Osteoblast (primary cell): ENCODE results near the gene GALP. TPM values are rescaled to one million over a fixed set of nuclear protein-coding genes. Genes with fewer than 3 reads are reported as not detected.

Experiments
- DNase-seq: peaks from one replicate; pipeline ENCODE4 v3.0.0; 2011; ENCODE audit warnings: low spot score, mixed read lengths; ENCODE audit not compliant: insufficient read length; ENCODE audit errors: missing footprints
- H2AFZ ChIP-seq: 2 replicates; pipeline ENCODE4 v1.6.0; 2011; ENCODE audit warnings: mild to moderate bottlenecking, low read length
- H3K27ac ChIP-seq: 2 replicates; pipeline ENCODE4 v1.5.1; 2011; ENCODE audit warnings: mild to moderate bottlenecking, low read depth, low read length, moderate library complexity
- H3K27me3 ChIP-seq: 2 replicates; pipeline ENCODE4 v1.6.0; 2012; ENCODE audit warnings: mild to moderate bottlenecking, control low read depth, inconsistent platforms, low read length, moderate library complexity; ENCODE audit not compliant: insufficient read depth
- H3K36me3 ChIP-seq: 2 replicates; pipeline ENCODE4 v1.5.1; 2011; ENCODE audit warnings: mild to moderate bottlenecking, low read length, control low read depth, moderate library complexity; ENCODE audit not compliant: insufficient read depth
- H3K4me1 ChIP-seq: 2 replicates; pipeline ENCODE4 v1.5.1; 2011; ENCODE audit warnings: mild to moderate bottlenecking, low read length, control low read depth, moderate library complexity; ENCODE audit not compliant: insufficient read depth
- H3K4me2 ChIP-seq: 2 replicates; pipeline ENCODE4 v1.6.0; 2011; ENCODE audit warnings: mild to moderate bottlenecking, low read length; ENCODE audit not compliant: insufficient read depth
- H3K4me3 ChIP-seq: fragments of 200-600 bp; sonication (generic); 3 replicates; pipeline ENCODE4 v1.5.1; 2012; ENCODE audit warnings: mild to moderate bottlenecking, low read length, inconsistent platforms; ENCODE audit not compliant: insufficient read depth
- H3K79me2 ChIP-seq: 2 replicates; pipeline ENCODE4 v1.6.0; 2012; ENCODE audit warnings: mild to moderate bottlenecking, low read length, control low read depth, inconsistent platforms; ENCODE audit not compliant: insufficient read depth
- H3K9me3 ChIP-seq: 2 replicates; pipeline ENCODE4 v1.5.1; 2011; ENCODE audit warnings: low read depth, low read length, control low read depth
- H4K20me1 ChIP-seq: 2 replicates; pipeline ENCODE4 v1.6.0; 2012; ENCODE audit warnings: mild to moderate bottlenecking, low read length, control low read depth; ENCODE audit not compliant: insufficient read depth
- total RNA-seq: library from RNA; depleted of rRNA; stranded (reverse); fragments of >200 nt; gene quantifications from 2 replicates; pipeline ENCODE4 v1.2.3, GENCODE V29; 2012
- TF ChIP-seq, protein P1 (sequence below): IDR thresholded peaks from 2 replicates; pipeline ENCODE4 v1.5.1; 2011; ENCODE audit warnings: mild to moderate bottlenecking, low read depth, low read length, moderate library complexity; ENCODE audit errors: extremely low read depth

GALP gene
- total RNA-seq, 1 donor, result not detected

- Histone ChIP-seq H4K20me1 (peaks cover 4% of the 10 kb centered on the region), H3K27ac (no peak overlapping the region), H3K9me3 (no peaks in the 10 kb centered on the region), H2AFZ (no peak overlapping the region), H3K4me1 (no peaks in the 10 kb centered on the region), H3K36me3 (peaks cover 20% of the 10 kb centered on the region), H3K4me3 (no peak overlapping the region), H3K27me3 (no peaks in the 10 kb centered on the region), H3K4me2 (no peak overlapping the region), H3K79me2 (no peaks in the 10 kb centered on the region)
- TF ChIP-seq, protein P1, sequence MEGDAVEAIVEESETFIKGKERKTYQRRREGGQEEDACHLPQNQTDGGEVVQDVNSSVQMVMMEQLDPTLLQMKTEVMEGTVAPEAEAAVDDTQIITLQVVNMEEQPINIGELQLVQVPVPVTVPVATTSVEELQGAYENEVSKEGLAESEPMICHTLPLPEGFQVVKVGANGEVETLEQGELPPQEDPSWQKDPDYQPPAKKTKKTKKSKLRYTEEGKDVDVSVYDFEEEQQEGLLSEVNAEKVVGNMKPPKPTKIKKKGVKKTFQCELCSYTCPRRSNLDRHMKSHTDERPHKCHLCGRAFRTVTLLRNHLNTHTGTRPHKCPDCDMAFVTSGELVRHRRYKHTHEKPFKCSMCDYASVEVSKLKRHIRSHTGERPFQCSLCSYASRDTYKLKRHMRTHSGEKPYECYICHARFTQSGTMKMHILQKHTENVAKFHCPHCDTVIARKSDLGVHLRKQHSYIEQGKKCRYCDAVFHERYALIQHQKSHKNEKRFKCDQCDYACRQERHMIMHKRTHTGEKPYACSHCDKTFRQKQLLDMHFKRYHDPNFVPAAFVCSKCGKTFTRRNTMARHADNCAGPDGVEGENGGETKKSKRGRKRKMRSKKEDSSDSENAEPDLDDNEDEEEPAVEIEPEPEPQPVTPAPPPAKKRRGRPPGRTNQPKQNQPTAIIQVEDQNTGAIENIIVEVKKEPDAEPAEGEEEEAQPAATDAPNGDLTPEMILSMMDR, result no peak
- DNase-seq, result no peak
Observed at GRCh38 chr19:56158170-56158757, 17.5 kb upstream of the GALP start.

DNA sequence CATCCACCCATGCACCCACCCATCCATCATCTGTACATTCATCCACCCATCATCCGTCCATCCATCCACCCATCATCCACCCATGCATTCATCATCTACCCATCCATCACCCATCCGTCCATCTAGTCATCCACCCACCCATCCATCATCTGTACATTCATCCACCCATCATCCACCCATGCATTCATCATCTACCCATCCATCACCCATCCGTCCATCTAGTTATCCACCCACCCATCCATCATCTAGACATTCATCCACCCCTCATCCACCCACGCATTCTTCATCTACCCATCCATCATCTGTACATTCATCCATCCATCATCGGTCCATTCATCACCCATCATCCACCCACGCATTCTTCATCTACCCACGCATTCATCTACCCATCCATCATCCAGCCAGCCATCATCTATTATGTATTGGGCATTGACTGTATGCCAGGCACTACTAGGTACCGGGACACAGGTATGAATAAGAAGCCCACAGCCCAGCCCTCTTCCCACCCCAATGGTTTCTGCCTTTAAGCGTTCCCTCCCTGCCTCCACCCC is 16.7 kb upstream of the GALP start:
- H3K4me1 ChIP-seq, result no peaks in the 10 kb centered on the region
- peaks cover 20% of the 10 kb centered on the region for H3K36me3 ChIP-seq
- no peaks in the 10 kb centered on the region for H4K20me1 ChIP-seq
- no peaks in the 10 kb centered on the region for H3K9me3 ChIP-seq
- no peaks in the 10 kb centered on the region for H3K27me3 ChIP-seq
- no peaks in the 10 kb centered on the region for H3K79me2 ChIP-seq
- H3K4me3 ChIP-seq, result no peak overlapping the region
- TF ChIP-seq, protein P1, result no peak
- no peak overlapping the region for H3K27ac ChIP-seq
- DNase-seq, result peak; percentile 83
- no peak overlapping the region for H3K4me2 ChIP-seq
- no peak overlapping the region for H2AFZ ChIP-seq

DNA sequence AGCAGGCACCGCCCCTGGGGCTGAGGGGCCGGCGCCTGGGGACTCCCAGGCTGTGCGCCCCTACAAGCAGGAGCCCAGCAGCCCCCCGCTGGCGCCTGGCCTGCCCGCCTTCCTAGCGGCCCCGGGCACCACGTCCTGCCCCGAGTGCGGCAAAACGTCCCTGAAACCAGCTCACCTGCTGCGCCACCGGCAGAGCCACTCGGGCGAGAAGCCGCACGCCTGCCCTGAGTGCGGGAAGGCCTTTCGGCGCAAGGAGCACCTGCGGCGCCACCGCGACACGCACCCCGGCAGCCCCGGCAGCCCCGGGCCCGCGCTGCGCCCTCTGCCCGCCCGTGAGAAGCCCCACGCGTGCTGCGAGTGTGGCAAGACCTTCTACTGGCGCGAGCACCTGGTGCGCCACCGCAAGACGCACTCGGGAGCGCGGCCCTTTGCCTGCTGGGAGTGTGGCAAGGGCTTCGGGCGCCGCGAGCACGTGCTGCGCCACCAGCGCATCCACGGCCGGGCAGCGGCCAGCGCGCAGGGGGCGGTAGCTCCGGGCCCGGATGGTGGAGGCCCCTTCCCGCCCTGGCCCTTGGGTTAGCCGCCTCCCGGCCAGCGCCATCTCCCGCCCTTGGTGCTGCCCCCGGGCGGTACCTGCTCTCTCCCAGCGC is 16.1 kb upstream of the GALP start:
- Histone ChIP-seq H3K9me3 (no peaks in the 10 kb centered on the region), H3K27ac (no peak overlapping the region), H3K4me3 (no peak overlapping the region), H3K4me1 (no peaks in the 10 kb centered on the region), H3K36me3 (peaks cover 20% of the 10 kb centered on the region), H4K20me1 (no peaks in the 10 kb centered on the region), H2AFZ (no peak overlapping the region), H3K79me2 (no peaks in the 10 kb centered on the region), H3K27me3 (no peaks in the 10 kb centered on the region), H3K4me2 (no peak overlapping the region)
- no peak for DNase-seq
- TF ChIP-seq, protein P1, result no peak

- no peaks in the 10 kb centered on the region for H3K79me2 ChIP-seq
- TF ChIP-seq, protein P1, result no peak
- no peaks in the 10 kb centered on the region for H4K20me1 ChIP-seq
- H3K27me3 ChIP-seq, result no peaks in the 10 kb centered on the region
- no peaks in the 10 kb centered on the region for H3K9me3 ChIP-seq
- H3K4me2 ChIP-seq, result no peak overlapping the region
- H3K27ac ChIP-seq, result no peak overlapping the region
- H3K4me3 ChIP-seq, result no peak overlapping the region
- H2AFZ ChIP-seq, result no peak overlapping the region
- peaks cover 16% of the 10 kb centered on the region for H3K36me3 ChIP-seq
- no peak for DNase-seq
- no peaks in the 10 kb centered on the region for H3K4me1 ChIP-seq
Observed at GRCh38 chr19:56161534-56161933, 14.3 kb upstream of the GALP start.
